ACC112 (cell line): ENCODE results near the gene HOXB8.

Experiments
- H2AFZ ChIP-seq: fragments of 200-600 bp; sonication (generic); one replicate; pipeline ENCODE4 v1.6.0; 2017; ENCODE audit warnings: antibody characterized with exemption, low read length; ENCODE audit not compliant: unreplicated experiment
- H3K27ac ChIP-seq: fragments of 200-600 bp; sonication (generic); 2 replicates; pipeline ENCODE4 v1.5.1; 2014; ENCODE audit warnings: low read depth, mild to moderate bottlenecking, antibody characterized with exemption, low read length, moderate library complexity
- H3K27me3 ChIP-seq: fragments of 200-600 bp; sonication (generic); 2 replicates; pipeline ENCODE4 v1.6.1; 2014; ENCODE audit warnings: mild to moderate bottlenecking, antibody characterized with exemption, low read length, moderate library complexity, mixed read lengths; ENCODE audit not compliant: insufficient read depth
- H3K36me3 ChIP-seq: fragments of 200-600 bp; sonication (generic); 2 replicates; pipeline ENCODE4 v1.6.1; 2016; ENCODE audit warnings: mild to moderate bottlenecking, antibody characterized with exemption, low read length, moderate library complexity, mixed read lengths; ENCODE audit not compliant: insufficient read depth
- H3K4me1 ChIP-seq: fragments of 200-600 bp; sonication (generic); one replicate; pipeline ENCODE4 v1.6.1; 2016; ENCODE audit warnings: low read length, mixed read lengths; ENCODE audit not compliant: insufficient read depth, unreplicated experiment, control insufficient read depth
- H3K4me3 ChIP-seq: fragments of 200-600 bp; sonication (generic); 2 replicates; pipeline ENCODE4 v1.5.1; 2014; ENCODE audit warnings: mild to moderate bottlenecking, low read depth, low read length
- H3K79me2 ChIP-seq: fragments of 200-600 bp; sonication (generic); one replicate; pipeline ENCODE4 v1.6.0; 2016; ENCODE audit warnings: low read length; ENCODE audit not compliant: control insufficient read depth, unreplicated experiment, insufficient read depth

Gene HOXB8

GRCh38 chr17:48644159-48644558 lies 29.1 kb upstream of the HOXB8 start:
- Histone ChIP-seq H3K79me2 (no peaks in the 10 kb centered on the region), H3K27me3 (peaks cover 98% of the 10 kb centered on the region), H3K4me3 (no peak overlapping the region), H3K27ac (no peak overlapping the region), H3K36me3 (no peaks in the 10 kb centered on the region), H3K4me1 (no peaks in the 10 kb centered on the region), H2AFZ (no peak overlapping the region)

- Histone ChIP-seq H3K4me3 (no peak overlapping the region), H2AFZ (no peak overlapping the region), H3K36me3 (no peaks in the 10 kb centered on the region), H3K4me1 (no peaks in the 10 kb centered on the region), H3K79me2 (no peaks in the 10 kb centered on the region), H3K27me3 (peaks cover 99% of the 10 kb centered on the region), H3K27ac (no peak overlapping the region)
Measured at GRCh38 chr17:48643697-48644012, 28.6 kb upstream of the HOXB8 start.

GRCh38 chr17:48642843-48643696 lies 28.0 kb upstream of the HOXB8 start:
- Histone ChIP-seq H3K4me3 (no peak overlapping the region), H3K79me2 (no peaks in the 10 kb centered on the region)

GRCh38 chr17:48642059-48642842 lies 27.2 kb upstream of the HOXB8 start:
- peaks cover 99% of the 10 kb centered on the region for H3K27me3 ChIP-seq
- no peak overlapping the region for H2AFZ ChIP-seq
- H3K79me2 ChIP-seq: no peaks in the 10 kb centered on the region
- no peaks in the 10 kb centered on the region for H3K4me1 ChIP-seq
- no peak overlapping the region for H3K4me3 ChIP-seq
- H3K36me3 ChIP-seq: no peaks in the 10 kb centered on the region
- no peak overlapping the region for H3K27ac ChIP-seq

More at GRCh38 chr17:48642843-48643696, 28.0 kb upstream of the HOXB8 start:
- Histone ChIP-seq H3K27me3 (peaks cover 99% of the 10 kb centered on the region), H2AFZ (no peak overlapping the region), H3K27ac (no peak overlapping the region), H3K36me3 (no peaks in the 10 kb centered on the region), H3K4me1 (no peaks in the 10 kb centered on the region)

- Histone ChIP-seq H3K4me3 (no peak overlapping the region), H2AFZ (no peak overlapping the region), H3K4me1 (no peaks in the 10 kb centered on the region), H3K79me2 (no peaks in the 10 kb centered on the region), H3K27ac (no peak overlapping the region), H3K27me3 (peaks cover 100% of the 10 kb centered on the region), H3K36me3 (no peaks in the 10 kb centered on the region)
Measured at GRCh38 chr17:48641541-48642058, 26.5 kb upstream of the HOXB8 start.

- Histone ChIP-seq H3K27ac (no peak overlapping the region), H3K36me3 (no peaks in the 10 kb centered on the region), H2AFZ (no peak overlapping the region), H3K79me2 (no peaks in the 10 kb centered on the region), H3K4me3 (no peak overlapping the region), H3K4me1 (no peaks in the 10 kb centered on the region), H3K27me3 (peaks cover 100% of the 10 kb centered on the region)
Measured at GRCh38 chr17:48640858-48641180, 25.7 kb upstream of the HOXB8 start.

GRCh38 chr17:48639982-48640857 lies 25.1 kb upstream of the HOXB8 start:
- Histone ChIP-seq H3K79me2 (no peaks in the 10 kb centered on the region), H3K27me3 (peaks cover 100% of the 10 kb centered on the region), H3K4me1 (no peaks in the 10 kb centered on the region), H2AFZ (no peak overlapping the region), H3K4me3 (no peak overlapping the region), H3K27ac (no peak overlapping the region), H3K36me3 (no peaks in the 10 kb centered on the region)

GRCh38 chr17:48639136-48639535 lies 24.0 kb upstream of the HOXB8 start:
- Histone ChIP-seq H3K4me1 (no peaks in the 10 kb centered on the region), H3K4me3 (no peak overlapping the region), H2AFZ (no peak overlapping the region), H3K27ac (no peak overlapping the region), H3K79me2 (no peaks in the 10 kb centered on the region), H3K36me3 (no peaks in the 10 kb centered on the region), H3K27me3 (peaks cover 100% of the 10 kb centered on the region)

GRCh38 chr17:48637323-48638260 lies 22.5 kb upstream of the HOXB8 start:
- Histone ChIP-seq H2AFZ (no peak overlapping the region), H3K27ac (no peak overlapping the region), H3K36me3 (no peaks in the 10 kb centered on the region), H3K79me2 (no peaks in the 10 kb centered on the region), H3K27me3 (peaks cover 100% of the 10 kb centered on the region), H3K4me1 (no peaks in the 10 kb centered on the region), H3K4me3 (no peak overlapping the region)
